ENCODE data around the gene HSDL2.
"Not testable (repeated sequence)": the region's sequence is repeated elsewhere in the genome, so short reads cannot be mapped to it uniquely, and the experiment has no call there.

The HSDL2 gene

DNA sequence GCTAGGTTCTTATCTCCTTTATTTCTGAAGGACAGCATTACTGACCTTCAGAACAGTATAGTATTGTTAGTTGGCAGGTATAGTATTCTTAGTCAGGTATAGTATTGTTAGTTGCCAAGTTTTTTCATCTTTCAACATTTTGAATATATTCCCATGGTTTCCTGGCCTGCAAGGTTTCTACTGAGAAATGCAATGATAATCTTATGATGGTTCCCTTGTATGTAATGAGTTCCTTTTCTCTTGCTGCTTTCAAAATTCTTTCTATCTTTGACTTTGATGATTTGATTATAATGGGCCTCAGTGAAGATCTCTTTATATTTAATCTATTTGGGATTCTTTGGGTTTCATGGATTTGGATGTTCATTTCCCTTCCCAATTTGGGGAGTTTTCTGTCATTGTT is 12.4 kb upstream of the HSDL2 start:
- DNase-seq, result no peak

DNA sequence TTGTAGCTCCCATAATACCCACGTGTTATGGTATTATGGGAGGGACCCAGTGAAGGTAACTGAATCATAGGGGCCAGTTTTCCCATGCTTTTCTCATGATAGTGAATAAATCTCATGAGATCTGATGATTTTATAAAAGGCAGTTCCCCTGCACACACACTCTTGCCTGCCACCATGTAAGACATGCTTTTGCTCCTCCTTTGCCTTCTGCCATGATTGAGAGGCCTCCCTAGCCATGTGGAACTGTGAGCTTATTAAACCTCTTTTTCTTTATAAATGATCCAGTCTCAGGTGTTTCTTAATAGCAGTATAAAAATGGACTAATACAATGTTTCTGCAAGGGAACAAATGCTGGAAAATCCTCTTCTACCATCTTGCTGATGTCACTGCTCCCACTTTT is 10.1 kb upstream of the HSDL2 start:
- DNase-seq, result no peak

DNA sequence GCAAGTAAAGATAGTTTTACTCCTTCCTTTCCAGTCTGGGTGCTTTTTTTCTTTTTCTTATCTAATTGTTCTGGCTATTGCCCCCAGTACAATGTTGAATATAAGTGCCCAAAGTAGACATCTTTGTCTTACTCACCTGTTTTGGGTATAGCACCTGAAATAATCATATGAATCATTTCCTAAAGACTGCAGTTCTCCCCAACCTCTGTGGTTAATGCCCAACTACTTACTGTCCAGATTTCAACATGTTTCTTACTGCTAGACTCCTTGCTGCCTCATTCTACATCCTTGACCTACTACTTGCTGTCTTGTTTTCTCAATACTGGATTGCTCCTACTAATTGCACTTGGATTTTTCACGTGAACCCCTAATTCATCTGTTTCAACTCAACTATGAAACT is 8.8 kb upstream of the HSDL2 start:
- no peak for DNase-seq

GRCh38 chr9:112373666-112374065 is 6.2 kb upstream of the HSDL2 start:
- DNase-seq, result not testable (repeated sequence)

- not testable (repeated sequence) for DNase-seq
Measured at GRCh38 chr9:112374232-112374631, 5.7 kb upstream of the HSDL2 start.

DNA sequence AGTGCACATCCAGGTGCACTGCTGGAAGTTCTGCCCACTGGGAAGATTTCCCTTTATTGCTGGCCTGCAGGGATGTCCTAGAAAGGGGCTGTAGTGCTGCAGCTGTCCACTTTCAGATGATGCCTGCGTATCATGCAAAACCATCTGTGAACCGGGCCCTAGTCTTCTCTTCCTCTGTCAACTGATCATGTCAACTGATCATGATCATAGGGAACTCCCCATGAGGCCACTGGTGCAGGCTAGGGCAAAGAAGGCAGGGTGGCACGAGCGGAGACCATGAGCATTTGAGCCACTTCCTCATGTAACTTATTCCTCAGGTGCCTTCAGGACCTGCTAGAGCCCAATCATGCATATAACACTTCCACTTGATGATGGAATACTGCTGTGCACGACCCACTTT is 4.5 kb upstream of the HSDL2 start:
- DNase-seq, result no peak

DNA sequence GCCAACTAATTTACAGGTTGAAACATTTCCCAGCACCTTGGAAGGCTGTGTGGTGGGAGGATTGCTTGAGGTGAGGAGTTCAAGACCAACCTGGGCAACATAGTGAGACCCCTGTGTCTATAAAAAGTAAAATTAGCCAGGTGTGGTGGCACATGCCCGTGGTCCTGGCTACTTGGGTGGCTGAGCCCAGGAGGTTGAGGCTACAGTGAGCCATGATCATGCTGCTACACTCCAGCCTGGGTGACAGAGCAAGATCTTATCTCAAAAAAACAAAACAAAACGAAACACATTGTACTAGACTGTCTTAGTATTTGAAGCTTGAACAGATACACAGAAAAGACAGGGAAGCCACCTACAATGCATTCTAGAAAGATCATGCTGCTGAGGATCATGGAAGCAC is 2.8 kb upstream of the HSDL2 start:
- no peak for DNase-seq

- DNase-seq, result no peak
Measured at GRCh38 chr9:112377684-112378327, 2.1 kb upstream of the HSDL2 start.

DNA sequence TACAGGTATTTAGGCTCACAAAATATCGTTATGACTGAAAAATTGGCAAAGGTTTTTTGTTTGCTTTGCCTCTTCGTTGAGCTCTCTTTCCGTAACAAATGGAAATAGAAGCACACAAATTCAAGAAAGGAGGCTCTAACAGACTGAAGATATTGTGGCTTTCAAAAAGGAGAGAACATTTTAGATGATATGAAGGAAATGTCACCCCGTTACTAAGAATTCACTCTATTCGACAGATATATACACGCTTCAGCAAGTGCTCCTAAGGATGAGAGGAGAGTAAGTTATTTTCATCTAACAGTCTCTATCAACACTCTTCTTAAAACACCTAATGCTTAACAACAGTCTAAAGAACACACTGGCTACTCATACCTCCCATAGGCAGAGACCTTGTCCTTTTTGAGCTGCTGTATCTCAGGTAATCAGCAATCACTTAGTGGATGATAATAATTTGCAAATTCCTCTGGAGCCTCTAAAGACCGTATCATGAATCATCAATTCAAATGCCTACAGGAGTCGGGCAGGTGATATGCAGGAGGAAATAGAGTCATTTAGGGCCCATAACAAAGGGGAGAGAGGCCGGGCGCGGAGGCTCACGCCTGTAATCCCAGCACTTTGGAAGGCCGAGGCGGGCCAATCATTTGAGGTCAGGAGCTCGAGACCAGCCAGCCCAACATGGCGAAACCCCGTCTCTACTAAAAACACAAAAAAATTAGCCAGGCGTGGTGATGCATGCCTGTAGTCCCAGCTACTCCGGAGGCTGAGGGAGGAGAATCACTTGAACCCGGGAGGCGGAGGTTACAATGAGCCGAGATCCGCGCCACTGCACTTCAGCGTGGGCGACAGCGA is 1.4 kb upstream of the HSDL2 start:
- no peak for DNase-seq

GRCh38 chr9:112379177-112380101 is 469 bp upstream of the HSDL2 start:
- peak; percentile 90 for DNase-seq

DNA sequence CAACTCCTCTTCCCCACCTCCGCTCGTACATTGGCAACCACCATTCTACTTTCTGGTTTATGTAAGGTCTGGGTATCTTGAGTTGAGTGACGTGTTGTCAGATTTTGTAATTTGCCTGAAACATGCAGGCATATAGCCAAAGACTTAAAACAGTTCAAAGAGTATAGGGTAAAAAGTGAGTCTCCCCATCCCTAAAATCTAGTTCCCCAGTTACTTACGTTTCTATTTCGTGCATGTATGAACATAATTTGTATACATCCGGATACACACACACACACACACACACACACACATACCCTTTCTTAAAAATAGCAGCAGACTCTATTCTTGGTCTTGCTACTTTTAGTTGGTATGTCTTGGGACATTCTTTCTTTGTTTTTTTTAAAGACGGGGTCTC is 915 bp downstream of the HSDL2 start:
- no peak for DNase-seq

DNA sequence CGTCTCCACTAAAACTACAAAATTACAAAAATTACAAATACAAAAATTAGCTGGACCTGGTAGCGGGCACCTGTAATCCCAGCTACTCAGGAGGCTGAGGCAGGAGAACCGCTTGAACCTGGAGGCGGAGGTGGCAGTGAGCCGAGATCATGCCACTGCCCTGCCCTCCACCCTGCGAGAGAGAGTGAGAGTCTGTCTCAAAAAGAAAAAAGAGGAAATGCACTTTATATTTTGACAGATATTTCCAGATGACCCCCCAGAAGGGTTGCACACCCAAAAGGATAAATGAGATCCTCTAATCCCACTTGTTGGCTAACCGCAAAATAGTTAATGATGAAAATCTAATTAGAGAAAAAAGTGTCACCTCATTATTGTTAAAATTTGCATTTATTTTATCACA is 2.2 kb downstream of the HSDL2 start:
- DNase-seq, result no peak

GRCh38 chr9:112382501-112383364 is 2.8 kb downstream of the HSDL2 start:
- DNase-seq, result no peak

DNA sequence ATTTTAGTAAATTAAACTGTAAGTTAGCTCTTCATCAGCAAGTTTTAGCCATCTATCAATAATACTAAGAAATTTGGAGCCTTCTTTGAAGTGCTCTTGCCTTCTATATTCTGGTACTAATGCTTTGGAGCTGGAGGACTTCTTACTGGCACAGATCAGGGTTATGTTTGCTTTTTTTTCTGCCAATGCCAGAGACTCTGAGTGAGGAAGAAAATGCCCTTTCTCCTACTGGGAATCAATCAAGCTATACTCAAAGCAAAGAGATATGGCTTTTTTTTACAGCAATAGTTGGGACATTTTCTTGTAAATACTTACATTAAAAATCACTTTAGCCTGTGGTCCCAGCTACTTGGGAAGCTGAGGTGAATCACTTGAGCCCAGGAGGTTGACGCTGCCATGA is 4.3 kb downstream of the HSDL2 start:
- no peak for DNase-seq

DNA sequence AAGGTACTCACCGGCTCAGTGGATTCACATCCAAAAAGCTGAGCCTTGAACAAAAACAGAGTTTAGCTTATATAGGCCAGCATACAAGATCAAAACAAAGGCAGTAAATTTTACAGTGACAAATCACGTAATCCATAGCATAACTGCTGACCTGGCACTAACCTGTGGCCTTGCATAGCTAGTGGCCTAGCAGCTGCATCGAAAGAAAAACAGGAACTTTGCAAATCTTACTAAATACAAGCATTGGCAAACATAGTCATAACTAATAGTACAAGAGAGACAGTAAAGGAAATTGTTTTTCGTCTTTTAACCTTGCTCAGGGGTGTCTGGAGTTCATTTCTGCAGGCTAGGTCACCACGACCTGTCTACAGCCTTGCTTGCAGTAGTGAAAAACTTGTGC is 4.8 kb downstream of the HSDL2 start:
- no peak for DNase-seq

DNA sequence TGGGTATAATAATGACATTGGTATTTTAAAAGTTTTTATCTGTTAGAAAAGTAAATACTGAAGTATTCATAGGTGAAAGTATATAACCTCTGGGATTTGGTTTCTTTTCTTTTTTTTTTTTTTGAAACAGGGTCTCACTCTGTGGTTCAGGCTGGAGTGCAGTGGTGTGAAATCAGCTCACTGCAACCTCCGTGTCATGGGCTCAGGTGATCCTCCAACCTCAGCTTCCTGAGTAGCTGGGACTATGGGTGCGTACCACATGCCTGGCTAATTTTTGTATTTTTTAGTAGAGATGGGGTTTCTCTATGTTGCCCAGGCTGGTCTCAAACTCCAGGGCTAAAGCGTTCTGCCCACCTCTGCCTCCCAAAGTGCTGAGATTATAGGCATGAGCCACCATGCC is 7.2 kb downstream of the HSDL2 start:
- DNase-seq, result no peak

DNA sequence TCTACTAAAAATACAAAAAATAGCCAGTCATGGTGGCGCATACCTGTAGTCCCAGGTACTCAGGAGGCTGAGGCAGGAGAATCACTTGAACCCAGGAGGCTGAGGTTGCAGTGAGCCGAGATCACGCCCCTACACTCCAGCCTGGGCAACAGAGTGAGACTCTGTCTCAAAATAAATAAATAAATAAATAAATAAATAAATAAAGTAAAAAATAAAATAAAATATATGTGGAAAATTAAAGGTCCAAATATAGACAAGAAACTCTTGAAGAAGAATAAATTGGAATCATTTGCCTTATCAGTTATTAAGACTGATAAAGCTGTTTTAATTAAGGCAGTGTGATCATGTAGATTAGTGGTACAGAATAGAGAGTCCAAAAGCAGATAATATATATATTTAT is 10.0 kb downstream of the HSDL2 start:
- not testable (repeated sequence) for DNase-seq

GRCh38 chr9:112391936-112392560 is 12.1 kb downstream of the HSDL2 start:
- not testable (repeated sequence) for DNase-seq

- not testable (repeated sequence) for DNase-seq
Measured at GRCh38 chr9:112393146-112393545, 13.2 kb downstream of the HSDL2 start.

- DNase-seq, result no peak
Measured at GRCh38 chr9:112396416-112396815, 16.5 kb downstream of the HSDL2 start.

- DNase-seq, result no peak
Measured at GRCh38 chr9:112396872-112397271, 17.0 kb downstream of the HSDL2 start.
